Prostate gland (tissue), 2 donors: ENCODE data around the gene FAM118B. TPM values are rescaled to one million over a fixed set of nuclear protein-coding genes. Genes with fewer than 3 reads are reported as not detected.

Experiments
- DNase-seq: peaks from one replicate; pipeline ENCODE4 v3.0.0-alpha.2; 2019; ENCODE audit warnings: low spot score
- H3K27ac ChIP-seq, 2 donors: fragments of 200-600 bp; sonication (generic); 2 replicates each; pipeline ENCODE4 v1.5.1; 2017 to 2019
- H3K27me3 ChIP-seq: fragments of 200-600 bp; sonication (generic); replicated peaks from 2 replicates; pipeline ENCODE4 v1.5.1; 2019; ENCODE audit not compliant: insufficient read depth
- H3K36me3 ChIP-seq, 2 donors: fragments of 200-600 bp; sonication (generic); 1 replicate in 1 of 2; 2 replicates in 1 of 2; pipeline versions ENCODE4 v1.5.1 to v1.8.1; 2017 to 2019
- H3K4me1 ChIP-seq: fragments of 200-600 bp; sonication (generic); replicated peaks from 2 replicates; pipeline ENCODE4 v1.5.1; 2019
- H3K4me3 ChIP-seq, 2 donors: fragments of 200-600 bp; sonication (generic); 2 replicates each; pipeline ENCODE4 v1.5.1; 2017 to 2019
- H3K9me3 ChIP-seq: fragments of 200-600 bp; sonication (generic); 2 replicates; pipeline ENCODE4 v1.5.1; 2017
- POLR2A ChIP-seq: fragments of 450-650 bp; IDR thresholded peaks from one replicate; pipeline ENCODE4 v1.6.1; 2016; ENCODE audit warnings: antibody characterized with exemption, mild to moderate bottlenecking
- POLR2AphosphoS5 ChIP-seq: sonication (generic); formaldehyde crosslinking; IDR thresholded peaks from one replicate; pipeline ENCODE4 v1.6.1; 2017; ENCODE audit warnings: antibody characterized with exemption
- WGBS: methylation state at CpG from one replicate; pipeline ENCODE4 v1.1.5; 2018; 5-methylcytosine and 5-hydroxymethylcytosine counted together
- intact Hi-C: fragments of 100-400 bp; cut with DNase I; formaldehyde crosslinking; loops from one replicate; pipeline ENCODE4 v1.14.2; 2022
- total RNA-seq, 2 donors: library from RNA; depleted of rRNA; stranded (reverse); fragments of >200 nt; gene quantifications; one replicate each; pipeline ENCODE4 v1.1.0, GENCODE V29; 2016
- TF ChIP-seq, protein P1 (sequence below), 4 experiments: fragments of 200-600 bp in 2 of 4; fragments of 450-650 bp in 2 of 4; sonication (generic) in 2 of 4; IDR thresholded peaks; 1 replicate in 3 of 4; 2 replicates in 1 of 4; pipeline ENCODE4 v1.5.1; 2016 to 2019; ENCODE audit warnings: antibody characterized with exemption in 4 of 4, mild to moderate bottlenecking in 2 of 4, moderate library complexity in 2 of 4

FAM118B gene
- total RNA-seq, 2 donors from 2014 or later: 18.9 to 21.7 TPM

GRCh38 chr11:126290887-126291286 lies 79.3 kb downstream of the FAM118B start:
- Histone ChIP-seq H3K9me3 (no peaks in the 10 kb centered on the region), H3K4me1 (no peaks in the 10 kb centered on the region), H3K36me3 (peaks cover 4 to 8% of the 10 kb centered on the region in 2 donors), H3K27me3 (no peaks in the 10 kb centered on the region), H3K4me3 (no peak overlapping the region), H3K27ac (no peak overlapping the region)
- WGBS: 82% methylated on average over 12 of the region's 12 CpGs
- DNase-seq: no peak
- intact Hi-C loops: no loop called here
- TF ChIP-seq POLR2AphosphoS5 (no peak), POLR2A (no peak)
- TF ChIP-seq, protein P1, sequence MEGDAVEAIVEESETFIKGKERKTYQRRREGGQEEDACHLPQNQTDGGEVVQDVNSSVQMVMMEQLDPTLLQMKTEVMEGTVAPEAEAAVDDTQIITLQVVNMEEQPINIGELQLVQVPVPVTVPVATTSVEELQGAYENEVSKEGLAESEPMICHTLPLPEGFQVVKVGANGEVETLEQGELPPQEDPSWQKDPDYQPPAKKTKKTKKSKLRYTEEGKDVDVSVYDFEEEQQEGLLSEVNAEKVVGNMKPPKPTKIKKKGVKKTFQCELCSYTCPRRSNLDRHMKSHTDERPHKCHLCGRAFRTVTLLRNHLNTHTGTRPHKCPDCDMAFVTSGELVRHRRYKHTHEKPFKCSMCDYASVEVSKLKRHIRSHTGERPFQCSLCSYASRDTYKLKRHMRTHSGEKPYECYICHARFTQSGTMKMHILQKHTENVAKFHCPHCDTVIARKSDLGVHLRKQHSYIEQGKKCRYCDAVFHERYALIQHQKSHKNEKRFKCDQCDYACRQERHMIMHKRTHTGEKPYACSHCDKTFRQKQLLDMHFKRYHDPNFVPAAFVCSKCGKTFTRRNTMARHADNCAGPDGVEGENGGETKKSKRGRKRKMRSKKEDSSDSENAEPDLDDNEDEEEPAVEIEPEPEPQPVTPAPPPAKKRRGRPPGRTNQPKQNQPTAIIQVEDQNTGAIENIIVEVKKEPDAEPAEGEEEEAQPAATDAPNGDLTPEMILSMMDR (IDR thresholded peaks at IDR 0.05): no peak

GRCh38 chr11:126293726-126294125 lies 82.1 kb downstream of the FAM118B start:
- H3K27me3 ChIP-seq: no peaks in the 10 kb centered on the region
- WGBS: 85% methylated on average over 5 of the region's 5 CpGs
- no peaks in the 10 kb centered on the region for H3K9me3 ChIP-seq
- intact Hi-C loops: no loop called here
- H3K4me3 ChIP-seq: no peak overlapping the region
- H3K27ac ChIP-seq: no peak overlapping the region
- H3K36me3 ChIP-seq: peaks cover 4 to 8% of the 10 kb centered on the region in 2 donors
- TF ChIP-seq, protein P1 (IDR thresholded peaks at IDR 0.05): no peak
- no peak for DNase-seq
- no peaks in the 10 kb centered on the region for H3K4me1 ChIP-seq

- H3K27ac ChIP-seq: no peak overlapping the region
- peaks cover 4 to 8% of the 10 kb centered on the region in 2 donors for H3K36me3 ChIP-seq
- DNase-seq: no peak
- intact Hi-C loops: no loop called here
- TF ChIP-seq POLR2A (no peak), POLR2AphosphoS5 (no peak)
- TF ChIP-seq, protein P1 (IDR thresholded peaks at IDR 0.05): no peak
- H3K27me3 ChIP-seq: no peaks in the 10 kb centered on the region
- H3K4me1 ChIP-seq: no peaks in the 10 kb centered on the region
- H3K4me3 ChIP-seq: no peak overlapping the region
- H3K9me3 ChIP-seq: no peaks in the 10 kb centered on the region
- WGBS: 67% methylated on average over 2 of the region's 2 CpGs
Observed at GRCh38 chr11:126297004-126297403, 85.4 kb downstream of the FAM118B start.

DNA sequence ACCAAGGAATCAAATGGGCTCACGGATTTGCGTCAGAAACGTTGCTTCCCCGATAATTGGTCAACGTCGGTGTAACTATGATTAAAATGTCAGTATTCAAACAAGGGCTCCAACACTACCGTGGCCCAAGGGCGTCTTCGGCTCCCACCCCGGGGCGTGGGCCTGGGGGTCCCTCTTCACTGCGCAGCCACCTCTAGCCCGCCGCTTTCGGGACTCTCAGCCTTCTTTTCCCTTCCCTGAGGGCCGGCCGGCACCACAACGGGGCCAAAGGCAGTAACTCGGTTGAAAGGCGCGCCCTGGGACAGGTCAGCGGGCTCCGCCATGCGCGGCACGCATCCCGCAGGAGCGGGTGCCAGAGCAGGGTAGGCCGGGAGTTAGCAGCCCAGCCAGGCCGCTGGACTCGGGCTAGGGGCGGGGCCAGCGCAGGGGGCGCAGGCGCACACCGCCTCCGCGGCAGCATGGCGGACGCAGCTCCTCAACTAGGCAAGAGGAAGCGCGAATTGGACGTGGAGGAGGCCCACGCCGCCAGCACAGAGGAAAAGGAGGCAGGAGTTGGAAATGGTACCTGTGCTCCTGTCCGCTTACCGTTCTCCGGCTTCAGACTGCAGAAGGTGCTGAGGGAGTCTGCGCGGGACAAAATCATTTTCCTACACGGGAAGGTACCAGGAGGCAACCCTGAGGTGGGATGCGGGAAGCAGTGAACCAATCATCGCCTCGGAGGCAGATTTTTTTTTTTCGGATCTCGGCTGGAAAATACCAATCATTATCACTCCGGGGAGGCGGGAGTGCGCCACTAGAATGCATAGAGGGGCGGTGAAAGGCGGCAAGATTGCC lies 92.3 kb downstream of the FAM118B start, which contains the start of gene DCPS:
Gene DCPS (plus strand): TSS at position 438 of the 834 bp plus-strand sequence. CDS start 21 bp downstream, at position 459.
- peak; percentile 87 for DNase-seq
- TF ChIP-seq, protein P1 (IDR thresholded peaks at IDR 0.05): peak in 1 of 4 experiments; percentile 22
- peak; percentile 68 for TF ChIP-seq POLR2A
- TF ChIP-seq POLR2AphosphoS5: peak; percentile 87
- Histone ChIP-seq H3K4me3 (peak within 1 kb of the TSS; percentile 52 to 54), H3K36me3 (no peaks in the 10 kb centered on the region), H3K9me3 (no peaks in the 10 kb centered on the region), H3K4me1 (no peaks in the 10 kb centered on the region), H3K27me3 (no peaks in the 10 kb centered on the region), H3K27ac (peak within 1 kb of the TSS; percentile 83 to 91)
- intact Hi-C loops: no loop called here
- under 1% methylated on average over 56 of the region's 61 CpGs for WGBS
